Measurements from ENCODE around the gene TAL1.

The TAL1 gene

DNA sequence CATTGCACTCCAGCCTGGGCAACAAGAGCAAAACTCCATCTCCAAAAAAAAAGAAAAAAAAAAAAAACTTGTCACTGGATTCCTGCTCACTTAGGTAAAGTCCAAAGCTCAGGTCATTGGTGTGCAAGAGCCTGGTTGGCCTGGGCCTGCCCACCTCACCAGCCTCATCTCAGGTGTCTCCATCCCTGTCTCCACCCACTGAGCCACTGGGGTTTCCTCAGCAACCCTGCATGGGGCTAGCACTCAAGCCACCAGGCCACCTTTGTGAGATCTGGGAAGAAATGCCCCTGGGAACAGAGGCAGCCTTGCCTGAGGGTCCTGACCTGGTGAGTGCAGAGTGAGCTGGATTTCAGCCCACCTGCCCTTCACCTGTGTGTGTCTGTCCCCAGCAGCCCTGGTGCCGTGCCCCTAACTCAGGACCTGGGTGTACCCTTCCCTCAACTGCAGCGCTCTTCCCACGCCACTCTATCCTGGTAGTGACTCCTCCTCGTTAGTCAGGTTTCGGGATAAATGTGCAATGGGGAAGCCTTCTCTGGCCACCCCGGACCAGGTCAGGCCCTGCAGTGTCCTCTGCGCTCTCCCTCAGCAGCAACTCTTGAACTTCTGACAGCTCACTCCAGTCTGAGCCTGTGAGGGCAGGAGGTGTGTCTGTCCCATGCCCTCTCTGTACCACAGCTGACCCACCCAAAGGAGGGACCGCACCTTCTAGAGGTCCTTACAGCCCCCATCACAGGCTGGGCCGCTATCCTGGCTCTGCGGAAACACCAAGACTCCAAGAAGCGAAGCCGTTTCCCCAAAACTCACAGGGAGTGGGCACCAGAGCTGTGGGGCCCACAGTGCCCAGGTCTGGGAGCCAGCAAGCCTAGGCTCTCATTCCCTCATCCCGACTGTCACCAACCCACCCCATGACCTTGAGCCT is 45.5 kb downstream of the TAL1 start:
- no peak for DNase-seq

DNA sequence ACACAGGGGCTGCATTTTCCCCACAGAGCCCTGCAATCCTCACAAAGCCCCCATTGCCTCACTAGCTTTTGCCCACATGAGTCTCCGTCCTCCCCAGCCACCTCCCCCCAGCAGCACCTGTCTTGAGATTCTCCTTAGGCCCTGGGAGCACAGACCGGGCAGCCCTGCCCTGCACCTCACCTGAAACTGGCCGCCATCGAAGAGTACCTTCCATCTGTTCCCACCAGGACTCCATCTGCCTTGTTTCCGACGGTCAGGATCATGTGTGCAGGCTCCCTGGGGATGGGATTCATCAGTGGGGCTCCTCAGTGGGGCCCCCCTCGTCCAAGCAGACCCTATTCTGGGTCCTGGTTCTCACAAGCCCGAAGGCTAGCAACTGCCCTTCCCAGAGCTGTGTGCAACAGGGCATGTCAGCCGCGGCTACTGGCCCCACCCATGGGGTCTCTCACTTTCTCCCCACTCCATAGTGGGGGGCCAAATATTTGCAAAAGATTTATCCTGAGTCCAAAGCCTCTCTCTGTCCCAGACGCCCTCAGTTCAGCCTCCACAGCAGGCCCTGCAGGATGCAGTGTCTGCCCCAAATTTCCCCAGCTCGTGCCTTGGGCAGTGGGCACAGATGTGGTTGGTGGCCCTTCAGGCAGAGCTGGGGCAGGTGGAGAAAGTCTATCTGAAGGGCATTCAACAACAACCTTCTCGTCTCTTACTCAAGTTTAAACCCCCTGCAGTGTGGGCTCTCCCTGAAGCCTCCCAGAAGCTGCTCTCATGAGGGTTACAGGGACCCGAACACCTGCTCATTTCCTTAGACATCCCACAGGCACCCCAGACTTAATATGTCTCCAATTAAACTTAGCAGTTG is 47.0 kb downstream of the TAL1 start:
- no peak for DNase-seq

DNA sequence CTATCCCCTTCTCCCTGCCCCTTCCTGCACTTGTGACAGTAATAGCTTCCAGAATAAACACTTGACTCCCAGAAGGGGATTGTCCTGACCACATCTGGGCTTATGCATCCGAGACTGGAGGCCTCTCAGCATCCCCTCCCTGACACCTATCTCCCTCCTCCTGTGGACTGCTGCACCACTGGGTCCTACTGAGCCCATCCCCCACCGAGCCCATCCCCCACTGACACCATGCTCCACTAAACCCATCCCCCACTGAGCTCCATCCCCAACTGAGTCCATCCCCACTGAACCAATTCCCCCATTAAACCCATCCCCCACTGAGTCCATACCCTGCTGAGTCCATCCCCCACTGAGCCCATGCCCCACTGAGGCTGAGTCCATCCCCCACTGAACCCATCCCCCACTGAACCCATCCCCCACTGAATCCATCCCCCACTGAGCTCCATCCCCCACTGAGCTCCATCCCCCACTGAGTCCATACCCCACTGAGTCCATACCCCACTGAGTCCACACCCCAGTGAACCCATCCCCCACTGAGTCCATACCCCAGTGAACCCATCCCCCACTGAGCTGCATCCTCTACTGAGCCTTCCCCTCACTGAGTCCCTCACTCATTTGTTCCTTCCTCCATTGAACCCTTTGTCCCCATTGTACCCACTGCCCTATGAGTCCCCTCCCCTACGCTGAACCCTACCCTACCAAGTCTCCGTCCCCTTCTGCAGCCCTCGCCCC is 47.8 kb downstream of the TAL1 start:
- DNase-seq, result no peak

DNA sequence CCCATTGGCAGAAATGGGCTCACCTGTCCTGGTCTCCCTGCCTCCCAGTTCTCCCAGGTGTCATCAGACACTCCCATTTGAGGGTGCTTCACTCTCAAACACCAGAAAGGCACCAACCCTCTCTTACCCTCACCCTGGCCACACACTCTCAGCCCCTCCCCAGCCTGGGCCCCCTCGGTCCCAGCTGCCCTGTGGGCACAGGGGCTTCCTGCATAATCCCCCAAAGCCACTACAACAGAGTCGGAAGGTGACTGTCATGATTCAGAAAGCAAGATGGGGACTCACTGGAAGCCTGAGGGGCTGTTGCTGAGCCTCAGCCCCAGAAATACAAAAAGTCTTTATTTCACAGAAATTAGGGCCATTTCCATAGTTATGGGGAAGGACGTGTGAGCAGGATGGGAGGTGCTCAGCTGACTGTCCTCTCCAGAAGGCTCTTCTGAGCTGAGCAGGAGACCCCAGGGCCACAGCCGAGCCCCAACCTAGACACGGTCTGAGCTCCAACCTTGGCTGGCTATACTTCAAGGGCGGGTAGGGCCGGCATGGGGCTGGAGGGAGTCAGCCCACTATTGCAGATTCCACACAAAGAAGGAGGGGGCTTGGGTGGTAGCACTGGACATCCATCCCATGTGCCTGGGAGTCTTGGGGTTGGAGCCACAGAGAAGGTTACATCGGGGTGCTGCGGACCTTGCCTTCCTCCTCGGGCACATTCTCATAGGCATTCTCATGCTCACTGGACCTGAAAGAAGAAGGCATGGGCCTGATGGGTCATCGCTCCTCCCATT is 48.5 kb downstream of the TAL1 start:
- no peak for DNase-seq

DNA sequence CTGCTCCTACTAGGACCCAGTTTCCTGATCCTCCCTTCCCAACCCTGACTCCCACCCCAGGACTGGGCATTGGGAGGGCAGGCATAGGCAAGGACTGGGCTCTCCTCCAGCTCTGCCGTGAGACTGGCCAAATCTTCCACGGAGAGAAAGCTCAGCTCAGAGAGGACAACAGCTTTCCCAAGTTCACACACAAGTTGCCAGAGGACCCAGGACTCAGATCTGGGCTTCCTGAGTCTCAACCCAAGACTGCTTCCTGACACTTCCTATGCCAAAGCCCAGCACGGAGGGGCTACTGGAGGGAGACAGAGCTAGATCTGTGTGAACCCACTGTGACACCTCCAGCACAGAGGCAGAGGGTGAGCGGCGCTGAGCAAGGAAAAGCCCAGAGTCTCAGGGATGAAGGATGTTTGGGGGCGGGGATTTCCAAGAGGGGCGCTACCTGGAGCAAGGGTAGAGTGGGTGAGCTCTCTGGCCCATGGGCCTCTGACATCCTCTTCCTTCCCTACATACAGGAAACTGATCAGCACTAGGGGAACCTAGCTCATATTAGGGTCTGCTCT is 49.3 kb downstream of the TAL1 start:
- DNase-seq, result no peak

DNA sequence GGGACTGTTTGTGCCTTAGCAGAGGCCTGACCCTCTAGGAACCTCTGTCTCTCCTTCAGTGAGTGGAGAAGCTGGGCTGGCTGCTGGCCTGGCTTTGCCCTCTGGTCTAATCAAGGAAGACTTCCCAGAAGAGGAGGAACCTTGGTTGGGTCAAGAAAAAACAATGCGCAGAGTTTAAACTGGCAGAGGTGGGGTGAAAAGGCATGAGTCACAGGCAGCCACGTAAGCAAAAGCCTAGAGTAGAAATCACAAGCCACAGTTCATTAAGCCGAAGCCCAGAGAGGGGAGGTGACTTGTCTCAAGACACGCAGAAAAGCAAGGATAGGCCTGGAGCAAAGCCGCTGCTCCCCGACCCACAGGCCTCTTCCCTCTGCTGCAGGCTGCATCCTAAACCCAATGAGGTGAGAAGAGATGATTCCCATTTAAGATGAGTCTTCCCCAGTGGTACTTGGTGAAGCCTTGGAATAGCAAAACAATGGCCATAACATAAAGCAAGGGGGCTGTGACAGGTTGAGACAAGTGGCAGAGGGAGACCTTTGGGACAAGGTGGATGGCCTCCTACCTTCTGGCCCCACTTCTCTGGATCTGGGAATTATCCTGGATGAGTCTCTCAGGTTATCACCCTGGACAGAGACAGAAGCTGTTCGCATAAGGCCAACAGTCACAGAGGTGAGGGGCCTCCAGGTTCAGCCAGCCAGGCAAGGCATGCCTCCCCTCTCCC is 49.9 kb downstream of the TAL1 start:
- DNase-seq, result no peak

DNA sequence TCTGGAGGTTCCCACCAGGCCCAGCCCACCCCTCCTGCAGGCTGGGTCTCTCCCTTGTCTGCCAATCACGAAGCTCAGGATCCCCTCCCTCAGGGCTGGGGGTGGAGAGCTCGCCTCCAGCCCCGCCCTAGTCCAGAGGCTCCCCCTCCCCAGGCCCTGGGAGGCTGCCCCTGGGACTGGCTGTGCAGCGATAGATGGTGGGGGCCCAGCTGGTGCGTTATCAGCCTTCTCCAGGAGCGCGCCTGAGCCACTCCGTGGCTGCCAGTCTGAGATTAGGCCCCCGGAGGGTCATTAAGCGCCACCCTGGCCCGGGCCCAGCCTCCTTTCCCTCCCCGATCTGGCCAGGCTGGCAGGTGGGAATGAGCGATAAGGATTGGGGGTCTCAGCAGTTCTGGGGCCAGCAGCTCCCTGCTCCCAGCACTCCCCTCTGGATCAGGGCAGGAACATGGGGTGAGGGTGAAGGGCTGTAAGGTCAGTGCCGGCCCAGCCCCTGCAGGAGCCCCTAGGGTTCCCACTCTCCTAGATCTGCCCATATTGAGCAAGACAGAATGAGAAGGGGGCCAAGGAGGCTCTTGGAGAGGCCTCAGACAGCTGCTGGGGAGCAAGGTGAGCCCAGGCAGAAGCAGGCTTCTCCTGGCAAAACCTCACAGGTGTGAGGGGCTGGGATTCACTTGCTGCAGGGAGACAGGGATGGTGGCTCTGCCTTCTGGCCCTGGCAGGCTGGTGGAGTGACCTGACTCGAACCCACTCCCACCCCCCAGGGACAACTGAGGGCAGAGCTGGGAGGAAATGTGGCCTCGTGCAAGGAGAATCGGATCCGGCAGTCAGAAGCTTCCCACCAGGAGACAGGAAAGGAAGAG is 50.7 kb downstream of the TAL1 start:
- no peak for DNase-seq

DNA sequence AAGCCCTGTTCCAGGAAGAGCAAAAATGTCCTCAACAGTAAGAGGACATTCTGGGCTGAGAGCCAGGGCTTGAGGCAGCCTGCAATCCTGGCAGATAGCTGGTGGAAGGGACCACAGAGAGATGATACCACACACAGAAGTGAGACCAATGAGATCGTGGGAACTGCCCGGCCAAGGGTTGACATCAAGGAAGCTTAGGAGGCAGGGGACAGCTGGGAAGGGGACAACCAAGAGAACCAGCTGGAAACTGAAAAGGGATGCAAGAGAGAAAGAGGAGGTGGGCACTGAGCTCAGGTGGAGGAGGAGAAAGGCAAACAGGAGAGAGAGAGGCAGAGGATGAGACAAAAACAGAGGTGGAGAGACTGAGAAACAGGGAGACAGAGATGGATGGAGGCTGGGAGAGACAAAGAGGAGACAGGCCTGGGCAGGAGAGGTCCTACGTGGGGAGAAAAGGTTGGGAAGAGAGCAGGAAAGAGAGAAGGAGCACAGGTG is 51.4 kb downstream of the TAL1 start:
- no peak for DNase-seq

DNA sequence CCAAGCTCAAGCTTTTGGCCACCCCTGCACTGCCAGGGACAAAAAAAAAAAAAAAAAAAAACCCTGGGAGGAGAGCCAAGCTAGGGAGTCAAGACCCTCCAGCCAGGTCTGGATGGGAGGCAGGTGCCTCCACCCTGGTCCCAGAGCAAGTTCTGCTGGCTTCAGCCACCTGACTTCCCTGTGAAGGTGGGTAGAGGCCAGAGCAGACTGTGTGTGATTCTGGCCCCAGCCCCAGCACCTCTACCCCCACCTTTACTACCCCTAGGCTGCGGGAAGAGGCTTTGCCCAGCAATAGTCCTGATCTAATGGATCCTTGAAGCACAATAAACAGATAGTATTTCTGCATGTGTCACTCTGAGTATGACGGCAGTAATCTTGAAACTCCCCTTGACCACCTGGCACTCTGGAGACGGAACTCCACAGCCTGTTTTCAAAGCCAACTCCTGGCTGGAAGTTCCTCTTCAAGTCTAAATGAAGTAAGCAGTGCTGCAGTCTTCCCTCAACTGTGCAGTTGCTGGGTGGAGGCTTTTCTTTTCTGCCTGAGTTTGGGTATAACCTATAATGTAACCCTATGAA is 51.9 kb downstream of the TAL1 start:
- DNase-seq, result no peak

DNA sequence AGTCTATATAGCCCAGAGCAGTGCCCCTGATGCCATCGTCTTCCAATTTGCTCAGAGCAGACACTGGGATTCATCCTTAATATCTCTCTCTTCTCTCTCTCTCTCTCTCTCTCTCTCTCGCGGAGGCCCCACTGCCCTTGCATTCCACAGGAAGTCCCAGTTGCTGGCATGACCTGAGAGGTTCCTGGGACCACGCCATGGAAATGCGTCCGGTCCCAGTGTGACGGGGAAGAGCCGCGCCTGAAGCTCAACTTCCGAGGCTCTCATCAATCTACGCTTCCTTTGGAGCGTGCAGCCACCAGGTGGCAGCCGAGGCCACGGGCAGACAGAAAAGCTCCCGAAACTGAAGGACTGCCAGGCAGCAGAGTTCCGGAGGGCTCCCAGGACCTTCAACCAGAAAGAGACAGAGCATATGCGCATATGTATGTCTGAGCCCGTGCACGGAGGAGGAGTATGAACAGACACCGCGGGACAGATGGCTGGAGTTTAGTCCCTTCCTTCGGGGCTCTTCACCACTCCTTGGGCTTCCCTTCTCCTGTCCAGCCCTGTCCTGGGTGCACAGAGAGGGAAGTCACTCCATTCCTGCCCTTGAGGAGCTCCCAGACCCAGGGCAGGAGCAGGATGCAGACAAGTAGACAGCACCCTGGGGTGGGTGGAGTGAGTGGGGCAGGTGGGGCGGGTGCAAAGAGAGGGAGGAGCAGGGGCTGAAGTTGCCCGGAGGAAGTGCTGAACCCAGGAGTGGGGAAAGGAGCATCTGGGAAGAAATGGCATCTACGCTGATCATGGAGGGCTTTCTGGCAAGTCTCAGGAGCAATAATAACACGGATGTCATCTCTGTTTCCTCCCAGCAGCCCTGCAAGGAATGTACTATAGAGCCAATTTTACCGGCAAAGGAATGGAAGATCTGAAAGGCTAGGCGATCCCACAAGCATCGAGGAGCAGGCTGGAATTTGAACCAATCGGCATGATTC is 52.7 kb downstream of the TAL1 start:
- DNase-seq, result peak; percentile 62

DNA sequence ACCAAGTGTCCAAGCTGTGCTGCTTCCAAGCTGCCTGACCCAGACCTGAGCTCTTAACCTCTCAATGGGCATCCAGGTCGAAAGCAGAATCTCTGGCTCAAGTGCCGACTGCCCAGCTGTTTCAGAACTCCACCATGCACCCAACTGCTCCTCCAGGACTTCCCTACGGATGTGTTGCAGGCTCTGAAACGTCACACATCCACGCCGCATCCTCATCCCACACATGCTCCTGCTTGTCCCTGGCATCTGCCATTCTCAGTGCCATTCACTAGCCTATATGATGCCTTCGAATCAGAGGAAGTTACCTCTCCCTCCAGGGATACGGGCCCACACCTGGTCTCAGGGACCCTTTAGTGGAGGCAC is 53.4 kb downstream of the TAL1 start:
- no peak for DNase-seq

DNA sequence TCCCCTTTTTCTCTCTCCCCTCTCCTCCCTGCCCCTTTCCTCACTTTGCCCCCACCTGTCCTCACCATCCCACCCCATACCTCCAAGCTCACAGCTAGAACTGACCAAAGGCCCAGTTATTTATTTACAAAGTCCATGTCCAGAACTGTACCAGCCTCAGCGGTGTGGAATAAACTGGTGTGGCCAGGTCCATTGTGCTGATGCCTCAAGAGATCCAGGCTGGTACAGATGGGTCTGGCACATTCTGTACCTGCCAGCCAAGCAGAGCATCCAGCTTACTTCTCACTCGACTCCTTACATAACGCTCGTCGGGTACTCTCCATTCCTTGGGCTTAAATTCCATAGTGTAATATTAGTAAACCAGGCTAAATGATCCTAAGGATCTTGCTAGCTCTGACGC is 54.0 kb downstream of the TAL1 start:
- no peak for DNase-seq

DNA sequence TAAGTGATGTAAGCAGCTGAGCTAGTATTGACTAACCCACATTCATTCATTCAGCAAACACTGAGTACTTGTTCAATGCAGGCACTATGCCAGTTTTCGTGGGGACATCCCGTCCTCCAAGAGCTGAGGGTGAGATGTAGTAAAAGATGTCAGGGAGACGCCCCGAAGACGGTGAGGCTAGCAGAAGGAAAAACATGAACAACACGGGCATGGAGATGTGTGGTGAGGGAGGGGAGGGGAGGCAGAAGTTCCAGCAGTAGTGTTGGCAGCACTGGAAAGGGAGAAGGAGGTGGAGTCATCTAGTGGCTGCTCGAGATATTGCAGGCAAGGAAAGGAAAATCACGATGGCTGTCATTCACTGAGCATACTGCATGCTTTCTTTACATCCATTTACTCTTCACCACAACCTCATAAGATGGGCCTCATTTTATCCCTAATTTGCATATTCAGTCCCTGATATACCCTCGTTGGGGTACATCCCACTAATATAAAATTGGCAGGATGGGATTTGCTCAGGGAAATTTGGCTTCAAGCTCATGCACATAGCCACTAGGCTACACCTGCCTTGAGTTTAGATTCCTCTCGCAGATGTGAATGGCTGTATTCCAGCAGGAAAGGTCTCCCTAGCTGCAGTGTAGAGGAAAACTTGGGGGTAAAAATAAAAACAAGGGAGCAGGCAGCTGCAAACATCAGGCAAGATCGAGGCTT is 56.6 kb downstream of the TAL1 start:
- DNase-seq, result no peak

DNA sequence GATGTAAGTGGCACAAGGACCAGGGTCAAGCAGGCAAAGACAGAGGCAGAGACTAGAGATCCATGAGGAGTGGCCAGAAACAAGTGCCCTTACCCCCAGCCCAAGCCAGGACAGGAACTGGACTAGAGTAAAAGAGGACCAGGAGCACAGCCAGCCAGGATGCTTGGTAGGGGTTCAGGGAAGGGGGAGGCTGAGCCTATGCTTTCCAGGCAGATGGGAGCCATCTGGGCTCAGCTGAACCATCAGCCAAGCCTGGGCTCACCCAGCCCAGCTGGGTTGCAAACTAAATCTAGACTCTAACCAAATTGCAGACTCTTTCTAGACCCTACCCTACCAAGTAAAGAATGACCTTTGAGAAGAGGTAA is 57.4 kb downstream of the TAL1 start:
- no peak for DNase-seq

DNA sequence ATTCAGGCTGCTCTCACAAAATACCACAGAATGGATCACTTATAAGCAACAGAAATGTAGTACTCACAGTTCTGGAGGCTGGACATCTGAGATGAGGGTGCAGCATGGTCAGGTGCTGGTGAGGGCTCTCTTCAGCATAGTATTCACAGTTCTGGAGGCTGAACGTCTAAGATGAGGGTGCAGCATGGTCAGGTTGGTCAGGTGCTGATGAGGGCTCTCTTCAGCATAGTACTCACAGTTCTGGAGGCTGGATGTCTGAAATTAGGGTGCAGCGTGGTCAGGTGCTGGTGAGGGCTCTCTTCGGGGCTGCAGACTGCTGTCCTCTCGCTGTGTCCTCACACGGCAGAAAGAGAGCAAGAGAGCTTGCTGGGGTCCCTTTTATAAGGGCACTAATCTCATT is 59.2 kb downstream of the TAL1 start:
- no peak for DNase-seq

Measured in NK-92 treated with Interleukin-12 subunit alpha and Interleukin-12 subunit beta, amount 100 ng/mL, for 24 hours (cell line).